NOMO-1 treated with DMSO at 0.1 percent for 48 hours (cell line): Measurements from ENCODE around the gene MINDY2.
A peak's percentile ranks its signal among the peaks of the same experiment; 100 is the strongest.
"Not testable (repeated sequence)": the region's sequence is repeated elsewhere in the genome, so short reads cannot be mapped to it uniquely, and the experiment has no call there.

Source experiments
- DNase-seq: peaks from one replicate; lab custom pipeline; 2025; ENCODE audit not compliant: unreplicated experiment; lab: John Stamatoyannopoulos, UW

The MINDY2 gene

GRCh38 chr15:58749532-58750337 lies 21.4 kb upstream of the MINDY2 start, which contains the start of gene ADAM10:
Gene ADAM10 (minus strand): TSS chr15:58749707. CDS start chr15:58749534, 173 bp downstream.
- DNase-seq = peak; percentile 98

- no peak for DNase-seq
Measured at GRCh38 chr15:58752716-58753115, 18.4 kb upstream of the MINDY2 start.

- DNase-seq = no peak
Measured at GRCh38 chr15:58755350-58755749, 15.8 kb upstream of the MINDY2 start.

- DNase-seq = no peak
Measured at GRCh38 chr15:58755956-58756355, 15.1 kb upstream of the MINDY2 start.

GRCh38 chr15:58758141-58758540 lies 13.0 kb upstream of the MINDY2 start:
- no peak for DNase-seq

GRCh38 chr15:58760385-58761009 lies 10.6 kb upstream of the MINDY2 start:
- peak; percentile 28 for DNase-seq

- no peak for DNase-seq
Measured at GRCh38 chr15:58761010-58761388, 10.1 kb upstream of the MINDY2 start.

GRCh38 chr15:58762285-58762684 lies 8.8 kb upstream of the MINDY2 start:
- no peak for DNase-seq

GRCh38 chr15:58762731-58763130 lies 8.4 kb upstream of the MINDY2 start:
- DNase-seq = no peak

- no peak for DNase-seq
Measured at GRCh38 chr15:58764468-58764867, 6.6 kb upstream of the MINDY2 start.

GRCh38 chr15:58766290-58766689 lies 4.8 kb upstream of the MINDY2 start:
- DNase-seq = no peak

- DNase-seq = not testable (repeated sequence)
Measured at GRCh38 chr15:58768601-58769004, 2.5 kb upstream of the MINDY2 start.

- DNase-seq = peak; percentile 63
Measured at GRCh38 chr15:58770519-58770856, 614 bp upstream of the MINDY2 start.

GRCh38 chr15:58771621-58772250 lies 634 bp downstream of the MINDY2 start:
- DNase-seq = no peak

GRCh38 chr15:58773024-58773423 lies 1.9 kb downstream of the MINDY2 start:
- no peak for DNase-seq

- no peak for DNase-seq
Measured at GRCh38 chr15:58775402-58775801, 4.3 kb downstream of the MINDY2 start.

GRCh38 chr15:58777107-58777506 lies 6.0 kb downstream of the MINDY2 start:
- no peak for DNase-seq

GRCh38 chr15:58779554-58779953 lies 8.5 kb downstream of the MINDY2 start:
- no peak for DNase-seq

- DNase-seq = no peak
Measured at GRCh38 chr15:58785355-58785754, 14.3 kb downstream of the MINDY2 start.

GRCh38 chr15:58788056-58788710 lies 17.1 kb downstream of the MINDY2 start:
- DNase-seq = no peak

GRCh38 chr15:58793862-58794261 lies 22.8 kb downstream of the MINDY2 start:
- DNase-seq = no peak

- no peak for DNase-seq
Measured at GRCh38 chr15:58795825-58796224, 24.7 kb downstream of the MINDY2 start.
